Measurements from ENCODE around the gene OOSP4A.

Gene OOSP4A

DNA sequence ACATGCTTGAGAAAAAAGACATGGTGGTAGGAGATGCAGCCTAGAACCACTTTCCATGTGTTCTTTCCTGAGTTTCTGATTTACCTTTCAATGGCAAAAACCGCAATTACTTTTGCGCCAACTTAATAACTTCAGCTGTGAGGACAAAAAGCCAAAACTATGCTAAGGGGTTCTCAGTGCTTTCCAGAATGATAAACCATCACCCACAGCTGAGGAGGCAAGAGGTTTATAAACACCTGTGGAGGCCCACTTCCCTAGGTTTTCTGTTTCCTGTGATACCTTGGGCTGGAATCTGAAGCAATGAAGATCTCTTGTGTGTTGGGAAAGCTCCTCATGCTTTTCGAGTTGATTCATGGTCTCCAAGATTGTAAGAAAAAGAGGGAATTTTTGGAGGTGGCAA, at the start of gene OOSP4A:
Gene OOSP4A, plus strand, starts transcription at position 301 of the 400 bp plus-strand sequence. Its CDS starts 0 bp downstream, at position 301.
- no peak for DNase-seq (ENCODE audit: low read depth in 2 of 3, low spot score in 2 of 3)

DNA sequence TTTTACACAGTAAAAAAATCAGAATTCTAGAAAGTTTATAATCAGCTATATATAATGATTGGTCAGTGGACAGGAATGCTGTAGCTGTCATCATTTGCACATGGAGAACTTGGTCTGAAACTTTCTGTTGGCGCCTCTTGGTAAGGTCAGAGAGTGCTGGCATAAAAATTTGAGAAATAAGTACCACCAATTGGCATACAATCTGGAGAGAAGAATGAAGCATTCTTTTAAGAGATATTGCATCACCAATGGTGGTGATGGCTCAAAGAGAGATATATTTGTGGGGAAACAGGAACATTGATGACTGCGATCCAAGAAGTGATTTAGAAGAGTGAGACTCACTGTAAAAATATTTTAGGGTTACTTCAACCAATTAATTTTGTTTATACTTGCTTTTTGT, 45.4 kb upstream of the OOSP4A start:
- no peak for DNase-seq (ENCODE audit: low read depth in 2 of 3, low spot score in 2 of 3)

GRCh38 chr11:59918987-59919589, 44.7 kb upstream of the OOSP4A start:
- DNase-seq (ENCODE audit: low read depth in 2 of 3, low spot score in 2 of 3), result no peak

GRCh38 chr11:59923813-59924212, 40.0 kb upstream of the OOSP4A start:
- DNase-seq (ENCODE audit: low read depth in 2 of 3, low spot score in 2 of 3), result no peak

DNA sequence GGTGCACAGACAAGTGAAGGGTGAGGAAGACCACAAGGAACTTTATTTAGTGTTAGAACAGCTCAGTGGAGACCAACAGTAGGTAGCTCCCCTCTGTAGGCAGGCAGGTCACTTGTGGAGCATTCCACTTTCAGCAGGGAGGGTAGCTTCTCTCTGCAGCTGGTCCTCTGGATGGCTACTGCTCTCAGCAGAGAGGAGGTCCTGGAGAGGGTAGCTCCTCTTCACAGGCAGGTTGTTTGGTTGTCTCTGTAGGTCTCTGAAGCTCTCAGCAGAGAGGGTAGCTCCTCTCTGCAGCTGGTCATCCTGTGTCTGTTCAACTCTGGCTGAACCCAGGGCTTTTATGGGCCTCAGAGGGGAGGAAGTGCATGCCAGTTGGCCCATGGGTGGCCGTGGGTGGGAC, 32.1 kb upstream of the OOSP4A start:
- DNase-seq (ENCODE audit: low read depth in 2 of 3, low spot score in 2 of 3), result no peak

DNA sequence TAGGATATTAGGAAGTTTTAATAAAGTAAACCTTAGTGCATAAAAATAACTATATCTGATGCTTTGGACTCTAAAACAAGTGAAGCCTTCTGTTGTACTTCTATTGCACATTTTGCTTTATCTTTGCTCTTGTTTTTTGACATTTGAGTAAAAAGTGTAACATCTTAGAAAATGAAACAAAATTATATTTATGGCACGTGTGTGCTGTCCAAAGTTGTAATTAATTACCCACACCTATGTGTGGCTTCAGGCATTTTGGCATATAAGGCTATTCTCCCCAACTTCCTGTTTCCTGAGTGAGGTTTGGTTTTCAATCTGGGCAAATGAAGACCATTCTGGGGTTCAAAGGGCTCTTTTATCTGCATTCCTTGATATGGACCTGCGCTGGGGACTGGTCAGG, 25.7 kb upstream of the OOSP4A start, which contains the start of gene OOSP1:
Gene OOSP1, plus strand, starts transcription at position 301 of the 400 bp plus-strand sequence. Its CDS starts 23 bp downstream, at position 324.
- no peak for DNase-seq (ENCODE audit: low read depth in 2 of 3, low spot score in 2 of 3)

GRCh38 chr11:59938718-59939117, 25.1 kb upstream of the OOSP4A start:
- DNase-seq (ENCODE audit: low read depth in 2 of 3, low spot score in 2 of 3), result no peak

- DNase-seq (ENCODE audit: low read depth in 2 of 3, low spot score in 2 of 3), result no peak
These were observed 24.4 kb upstream of the OOSP4A start for GRCh38 chr11:59939482-59939881.

GRCh38 chr11:59941091-59941490, 22.7 kb upstream of the OOSP4A start:
- DNase-seq (ENCODE audit: low read depth in 2 of 3, low spot score in 2 of 3), result no peak

GRCh38 chr11:59943997-59944714, 19.7 kb upstream of the OOSP4A start:
- DNase-seq (ENCODE audit: low read depth in 2 of 3, low spot score in 2 of 3), result no peak

DNA sequence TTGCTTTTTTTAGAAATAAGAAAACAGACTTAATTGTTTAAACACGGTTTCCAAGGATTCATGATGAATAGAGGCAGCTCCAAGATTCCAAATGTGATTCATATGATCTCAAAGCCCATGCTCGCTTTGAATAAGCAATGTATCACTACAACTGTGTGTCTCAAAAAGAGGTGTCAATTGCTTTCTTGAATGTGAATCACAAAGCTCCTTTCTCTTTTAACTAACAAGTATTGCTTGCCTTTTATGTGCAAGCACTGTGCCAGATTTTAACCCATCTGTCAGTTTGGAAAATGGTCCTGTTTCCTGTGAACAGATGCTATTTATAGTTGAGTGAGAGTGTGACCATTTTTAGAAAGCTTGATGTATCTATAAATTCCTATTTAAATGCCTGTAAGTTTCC, 19.1 kb upstream of the OOSP4A start:
- DNase-seq (ENCODE audit: low read depth in 2 of 3, low spot score in 2 of 3), result no peak

DNA sequence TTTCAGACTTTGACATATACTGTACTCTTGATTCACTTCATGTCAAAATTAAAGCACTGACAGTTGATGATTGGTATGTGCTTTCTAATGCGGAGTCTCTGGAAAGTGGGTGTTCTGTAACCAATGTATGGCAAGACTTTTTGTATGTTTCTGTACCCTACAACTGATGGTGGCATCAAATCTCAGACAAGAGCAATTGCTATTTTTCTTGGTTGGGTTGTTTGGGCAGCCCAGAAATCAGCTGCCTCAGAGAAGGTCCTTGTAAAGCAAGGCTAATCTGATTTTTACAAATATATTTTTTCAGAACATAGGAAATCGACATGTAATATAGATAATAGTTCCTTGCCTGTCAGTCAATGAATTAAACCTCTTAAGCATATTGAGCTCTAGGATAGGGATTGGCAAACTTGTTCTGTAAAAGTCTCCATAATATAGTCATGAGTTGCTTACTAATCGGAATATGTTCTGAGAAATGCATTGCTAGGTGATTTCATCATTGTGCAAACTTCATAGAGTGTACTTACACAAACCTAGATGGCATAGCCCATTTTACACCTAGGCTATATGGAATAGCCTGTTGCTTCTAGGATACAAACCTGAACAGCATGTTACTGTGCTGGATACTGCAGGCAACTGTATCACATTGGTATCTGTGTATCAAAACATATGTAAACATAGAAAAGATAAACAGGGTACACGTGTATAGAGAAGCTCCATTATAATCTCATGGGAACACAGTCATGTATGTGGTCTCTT, 10.2 kb upstream of the OOSP4A start:
- DNase-seq (ENCODE audit: low read depth in 2 of 3, low spot score in 2 of 3), result no peak

DNA sequence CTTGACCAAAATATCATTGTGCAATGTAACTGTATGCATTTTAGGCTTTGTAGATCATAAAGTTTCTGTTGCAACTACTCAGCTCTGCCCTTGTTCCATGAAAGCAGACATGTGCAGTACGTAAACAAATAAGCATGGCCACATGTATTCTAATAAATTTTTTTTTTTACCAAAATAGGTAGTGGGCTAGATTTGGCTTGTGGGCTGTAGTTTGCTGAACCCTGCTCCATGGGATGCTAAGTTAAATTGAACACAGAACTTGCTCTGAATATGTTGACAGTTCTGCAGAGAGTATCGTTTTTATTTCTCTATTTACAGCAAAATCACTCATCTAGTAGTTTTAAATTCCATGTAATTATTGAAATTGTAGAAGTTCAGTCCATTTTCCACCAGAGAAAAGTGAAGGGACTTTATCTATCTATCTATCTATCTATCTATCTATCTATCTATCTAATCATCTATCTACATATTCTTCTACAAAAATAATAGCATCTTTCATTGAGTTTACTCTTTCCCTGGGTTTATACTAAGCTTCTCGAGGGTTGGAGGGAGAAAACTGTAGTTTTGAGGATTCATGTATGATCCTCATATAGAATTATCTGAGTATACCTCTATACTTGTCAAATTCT, 9.5 kb upstream of the OOSP4A start:
- DNase-seq (ENCODE audit: low read depth in 2 of 3, low spot score in 2 of 3), result no peak

GRCh38 chr11:59957094-59957493, 6.7 kb upstream of the OOSP4A start:
- no peak for DNase-seq (ENCODE audit: low read depth in 2 of 3, low spot score in 2 of 3)

DNA sequence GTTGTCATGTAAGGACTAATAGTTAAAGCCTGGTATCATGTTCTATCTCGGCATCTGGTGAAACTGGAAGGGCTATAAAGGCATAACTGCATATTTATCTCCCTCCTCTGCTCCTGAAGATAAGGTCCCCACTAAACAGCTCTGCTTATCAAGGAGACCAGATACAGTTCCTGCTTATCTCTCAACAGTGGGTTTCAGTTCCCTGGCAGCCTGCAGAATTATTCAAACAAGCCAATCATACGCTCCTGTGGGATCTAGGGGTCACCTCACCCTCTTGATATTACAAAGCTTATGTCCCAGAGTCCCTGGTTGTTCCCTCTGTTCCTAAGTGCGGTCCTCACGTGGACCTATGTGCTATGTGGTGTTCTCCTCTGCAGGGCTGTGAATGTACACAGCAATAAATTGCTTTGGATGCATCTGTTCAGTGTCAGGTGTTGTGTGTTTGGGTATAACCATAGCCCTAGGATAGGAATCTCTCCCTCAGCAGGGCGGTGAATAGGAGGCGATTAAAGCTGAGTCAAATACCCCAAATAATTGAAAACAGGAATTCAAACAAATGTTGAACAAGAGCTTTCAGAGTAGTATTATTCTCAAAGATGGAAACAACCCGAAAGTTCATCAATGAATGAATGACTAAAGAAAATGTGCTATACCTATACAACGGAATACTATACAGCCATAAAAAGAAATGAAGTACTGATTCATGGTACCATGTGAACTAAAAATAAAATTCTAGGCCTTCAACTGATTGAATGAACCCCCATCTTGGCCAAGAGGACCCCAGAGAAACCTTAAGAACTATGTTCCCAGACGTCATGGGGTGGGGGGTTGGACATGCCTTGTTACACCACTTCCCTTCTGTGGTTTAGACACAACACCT, 3.1 kb upstream of the OOSP4A start:
- DNase-seq (ENCODE audit: low read depth in 2 of 3, low spot score in 2 of 3), result no peak

- no peak for DNase-seq (ENCODE audit: low read depth in 2 of 3, low spot score in 2 of 3)
These were observed 1.7 kb upstream of the OOSP4A start for GRCh38 chr11:59962107-59962482.

DNA sequence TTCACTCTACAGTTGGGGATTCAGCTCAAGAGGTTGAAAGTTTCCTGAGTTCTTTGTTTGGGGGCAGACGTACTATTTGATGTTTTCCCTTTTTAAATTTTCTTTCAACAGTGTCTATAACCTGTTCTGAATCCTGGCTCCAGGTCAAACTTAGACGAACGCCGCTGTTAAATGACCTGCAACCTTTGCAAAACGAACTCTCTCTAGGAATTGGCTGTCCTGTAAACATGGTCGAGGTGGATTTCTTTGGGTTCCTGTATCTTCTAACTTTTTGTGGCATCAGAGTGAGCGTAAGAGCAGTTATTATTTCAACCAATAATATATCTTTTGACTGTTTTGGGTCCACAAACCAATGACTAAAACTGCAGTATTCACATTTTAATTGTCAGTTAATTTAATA, 1.6 kb downstream of the OOSP4A start:
- no peak for DNase-seq (ENCODE audit: low read depth in 2 of 3, low spot score in 2 of 3)

GRCh38 chr11:59966201-59966600, 2.4 kb downstream of the OOSP4A start:
- DNase-seq (ENCODE audit: low read depth in 2 of 3, low spot score in 2 of 3), result no peak

DNA sequence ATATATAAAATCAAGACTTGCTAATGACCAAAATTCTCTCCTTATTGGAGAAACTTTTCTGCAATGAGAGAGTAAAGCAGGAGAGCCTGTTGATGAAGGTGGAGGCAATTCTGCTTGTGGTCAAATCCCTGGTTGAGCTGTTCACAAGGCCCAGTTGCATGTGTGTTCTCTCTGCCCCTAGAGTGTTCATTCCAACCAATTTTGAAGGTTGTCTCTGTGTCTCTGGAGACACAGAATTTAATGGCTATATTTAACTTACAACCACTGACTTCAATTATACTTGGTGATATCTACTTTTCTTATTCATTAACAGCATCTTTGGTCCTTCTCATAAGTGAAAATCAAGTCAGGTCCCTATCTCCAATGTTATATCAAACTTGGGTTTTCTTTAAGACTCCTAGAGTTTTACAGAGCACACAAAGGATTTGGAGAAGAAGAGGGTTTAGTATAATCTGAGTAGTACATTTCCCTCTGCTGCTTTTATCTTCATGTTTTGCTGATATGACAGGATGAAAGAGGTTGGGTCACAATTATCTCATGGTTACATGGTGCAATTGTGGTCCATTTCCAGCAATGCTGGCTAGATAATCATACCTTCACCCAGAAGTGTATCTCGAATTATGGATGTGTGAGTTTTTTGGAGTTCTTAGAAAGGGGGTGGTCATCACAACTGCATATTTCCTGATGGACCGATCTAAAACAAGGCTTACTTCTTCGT, 4.0 kb downstream of the OOSP4A start:
- no peak for DNase-seq (ENCODE audit: low read depth in 2 of 3, low spot score in 2 of 3)

DNA sequence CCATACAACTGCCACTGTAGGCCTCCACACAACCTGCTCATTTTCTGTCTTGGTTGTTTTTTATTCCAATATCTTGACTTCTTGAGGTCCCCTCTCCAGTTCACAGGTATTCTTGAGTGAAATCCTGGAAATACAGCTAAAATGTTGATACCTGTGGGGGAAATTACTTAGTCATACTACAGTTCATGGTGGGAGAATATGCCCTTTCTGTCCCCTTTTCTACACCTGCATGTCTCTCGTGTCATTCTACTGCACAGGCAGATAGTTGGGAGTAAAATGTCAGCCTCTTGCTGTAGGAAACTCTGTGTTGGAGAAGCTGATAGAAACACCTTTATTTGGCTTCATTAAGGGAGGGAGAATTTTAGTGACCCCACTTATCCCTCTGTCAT, 4.6 kb downstream of the OOSP4A start:
- DNase-seq (ENCODE audit: low read depth in 2 of 3, low spot score in 2 of 3), result no peak
